GM18502 (cell line): Measurements from ENCODE around the gene AP2S1.
A peak's percentile ranks its signal among the peaks of the same experiment; 100 is the strongest.
"Not testable (repeated sequence)": the region's sequence is repeated elsewhere in the genome, so short reads cannot be mapped to it uniquely, and the experiment has no call there.

Experiments
- ATAC-seq: cut with Tn5 transposase; IDR thresholded peaks from one replicate; pipeline ENCODE4 v1.9.1; 2021; ENCODE audit warnings: mild to moderate bottlenecking; ENCODE audit not compliant: unreplicated experiment, poor library complexity

Gene AP2S1

GRCh38 chr19:46868025-46868802 lies 17.6 kb upstream of the AP2S1 start:
- no peak for ATAC-seq

- ATAC-seq = no peak
These were observed 16.5 kb upstream of the AP2S1 start for GRCh38 chr19:46867170-46867569.

- ATAC-seq = no peak
These were observed 15.9 kb upstream of the AP2S1 start for GRCh38 chr19:46866407-46867136.

GRCh38 chr19:46863818-46864629 lies 13.4 kb upstream of the AP2S1 start:
- no peak for ATAC-seq

GRCh38 chr19:46862974-46863632 lies 12.5 kb upstream of the AP2S1 start:
- ATAC-seq = no peak

- no peak for ATAC-seq
These were observed 11.8 kb upstream of the AP2S1 start for GRCh38 chr19:46862503-46862834.

- ATAC-seq = no peak
These were observed 11.3 kb upstream of the AP2S1 start for GRCh38 chr19:46861691-46862502.

GRCh38 chr19:46860846-46861690 lies 10.4 kb upstream of the AP2S1 start, which contains the start of gene ARHGAP35:
Gene ARHGAP35, plus strand, starts transcription at chr19:46860997. Its CDS starts 57,679 bp downstream, at chr19:46918676.
- no peak for ATAC-seq

GRCh38 chr19:46860125-46860845 lies 9.6 kb upstream of the AP2S1 start:
- peak; percentile 65 for ATAC-seq

GRCh38 chr19:46859637-46860124 lies 9.0 kb upstream of the AP2S1 start:
- ATAC-seq = no peak

- ATAC-seq = peak; percentile 53
These were observed 5.7 kb upstream of the AP2S1 start for GRCh38 chr19:46856062-46857022.

GRCh38 chr19:46854698-46855097 lies 4.1 kb upstream of the AP2S1 start:
- not testable (repeated sequence) for ATAC-seq

GRCh38 chr19:46852830-46853229 lies 2.2 kb upstream of the AP2S1 start:
- no peak for ATAC-seq

GRCh38 chr19:46849610-46850009 lies 1.0 kb downstream of the AP2S1 start:
- no peak for ATAC-seq

GRCh38 chr19:46848389-46848788 lies 2.3 kb downstream of the AP2S1 start:
- ATAC-seq = no peak

GRCh38 chr19:46847528-46847927 lies 3.1 kb downstream of the AP2S1 start:
- ATAC-seq = no peak

- ATAC-seq = no peak
These were observed 4.6 kb downstream of the AP2S1 start for GRCh38 chr19:46845959-46846459.
